SJSA1 (cell line): ENCODE measurements around the gene KSR1. TPM values are rescaled to one million over a fixed set of nuclear protein-coding genes. Genes with fewer than 3 reads are reported as not detected.
A peak's percentile ranks its signal among the peaks of the same experiment; 100 is the strongest.
"Not testable (repeated sequence)": the region's sequence is repeated elsewhere in the genome, so short reads cannot be mapped to it uniquely, and the experiment has no call there.

Source experiments
- DNase-seq, 2 experiments: peaks; one replicate each; pipeline ENCODE4 v3.0.0-alpha.2; 2015 to 2020; ENCODE audit warnings: low spot score in 2 of 2, low read depth in 1 of 2
- H3K27ac ChIP-seq: fragments of 250-450 bp; sonication (Bioruptor Pico); 2 replicates; pipeline ENCODE4 v1.5.1; 2020; ENCODE audit warnings: mild to moderate bottlenecking, moderate library complexity
- H3K27me3 ChIP-seq: fragments of 250-450 bp; sonication (Bioruptor Pico); replicated peaks from 2 replicates; pipeline ENCODE4 v1.5.1; 2020; ENCODE audit warnings: mild to moderate bottlenecking, moderate library complexity
- H3K36me3 ChIP-seq: fragments of 250-450 bp; sonication (Bioruptor Pico); 2 replicates; pipeline ENCODE4 v1.5.1; 2020; ENCODE audit warnings: mild to moderate bottlenecking
- H3K4me1 ChIP-seq: fragments of 250-450 bp; sonication (Bioruptor Pico); replicated peaks from 2 replicates; pipeline ENCODE4 v1.6.1; 2021; ENCODE audit warnings: mild to moderate bottlenecking
- H3K4me3 ChIP-seq: fragments of 250-450 bp; sonication (Bioruptor Pico); 2 replicates; pipeline ENCODE4 v1.5.1; 2020; ENCODE audit warnings: mild to moderate bottlenecking
- H3K9me3 ChIP-seq: fragments of 250-450 bp; sonication (Bioruptor Pico); replicated peaks from 2 replicates; pipeline ENCODE4 v1.5.1; 2020; ENCODE audit warnings: mild to moderate bottlenecking
- total RNA-seq: library from RNA; depleted of rRNA; stranded (reverse); fragments of >200 nt; shearing (Covaris generic); gene quantifications from 2 replicates; pipeline ENCODE4 v1.2.3, GENCODE V29; 2014

Gene KSR1
- total RNA-seq, 1 experiment from 2014 or later: 7.7 TPM

DNA sequence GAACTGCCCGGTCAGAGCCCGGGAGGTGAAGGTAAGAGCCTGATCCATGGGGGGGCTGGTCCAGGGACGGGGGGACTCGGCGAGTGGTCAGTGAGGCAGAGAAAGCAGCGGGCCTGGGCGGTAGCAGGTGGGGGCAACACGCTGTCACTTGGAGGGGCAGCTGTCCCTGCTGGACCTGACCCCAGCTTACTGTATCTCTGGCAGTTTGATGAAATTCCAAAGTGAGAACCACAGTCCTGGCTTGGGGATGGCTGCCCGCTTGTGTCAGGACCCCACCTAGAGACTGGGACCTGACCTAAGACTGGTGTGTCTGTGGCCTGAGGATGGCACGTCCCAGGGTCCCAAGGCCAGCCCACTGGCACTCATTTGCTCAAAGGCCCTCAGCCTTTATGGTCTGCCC, 35.1 kb upstream of the KSR1 start:
- H3K9me3 ChIP-seq: no peaks in the 10 kb centered on the region
- H3K4me1 ChIP-seq: no peaks in the 10 kb centered on the region
- H3K27me3 ChIP-seq: no peaks in the 10 kb centered on the region
- no peak for DNase-seq
- no peak overlapping the region for H3K27ac ChIP-seq
- no peak overlapping the region for H3K4me3 ChIP-seq
- H3K36me3 ChIP-seq: no peaks in the 10 kb centered on the region

- H3K4me3 ChIP-seq, H3K36me3 ChIP-seq, H3K9me3 ChIP-seq, H3K4me1 ChIP-seq, H3K27ac ChIP-seq, H3K27me3 ChIP-seq, DNase-seq: not testable (repeated sequence)
These were observed 34.6 kb upstream of the KSR1 start for GRCh38 chr17:27421626-27422025.

DNA sequence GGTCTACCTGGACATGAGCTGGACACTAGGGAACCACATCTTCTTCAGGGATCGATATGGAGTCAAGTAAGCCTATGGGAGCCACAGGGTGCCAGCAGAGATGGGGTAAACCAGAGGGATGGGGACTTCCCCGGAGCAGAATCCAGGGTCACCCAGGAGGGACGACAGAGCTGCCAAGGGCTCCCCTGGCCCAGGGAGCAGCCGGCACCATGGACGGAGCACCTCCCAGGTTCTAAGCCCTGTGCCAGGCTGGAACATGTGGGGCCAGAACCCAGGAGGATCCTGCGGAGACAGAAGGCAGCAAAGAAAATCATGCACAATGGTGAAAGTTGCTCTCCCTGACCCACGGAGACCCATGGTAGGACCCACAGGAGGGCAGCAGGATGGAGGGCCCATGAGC, 33.6 kb upstream of the KSR1 start:
- DNase-seq: no peak
- no peaks in the 10 kb centered on the region for H3K36me3 ChIP-seq
- H3K27ac ChIP-seq: no peak overlapping the region
- H3K4me3 ChIP-seq: no peak overlapping the region
- no peaks in the 10 kb centered on the region for H3K4me1 ChIP-seq
- no peaks in the 10 kb centered on the region for H3K27me3 ChIP-seq
- no peaks in the 10 kb centered on the region for H3K9me3 ChIP-seq

DNA sequence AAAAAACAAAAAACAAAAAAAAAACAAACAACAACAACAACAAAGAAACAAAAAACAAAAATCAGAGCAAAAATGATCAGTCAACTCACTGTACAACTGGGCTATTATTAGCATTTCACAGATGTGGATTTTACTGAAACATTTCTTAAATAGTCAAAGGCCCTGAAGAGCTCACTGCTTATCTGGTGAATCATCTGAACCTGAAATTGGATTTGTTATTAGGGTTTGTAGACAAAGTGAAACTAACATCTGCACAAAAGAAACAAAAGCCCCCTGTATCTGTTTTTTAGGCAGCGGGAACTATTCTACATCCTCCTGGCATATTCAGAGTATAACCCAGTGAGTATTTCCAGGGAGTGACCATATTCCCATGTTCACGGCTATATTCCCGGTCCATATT, 32.6 kb upstream of the KSR1 start:
- Histone ChIP-seq H3K36me3 (no peaks in the 10 kb centered on the region), H3K27me3 (no peaks in the 10 kb centered on the region), H3K4me1 (no peaks in the 10 kb centered on the region), H3K4me3 (no peak overlapping the region), H3K9me3 (no peaks in the 10 kb centered on the region), H3K27ac (no peak overlapping the region)
- DNase-seq: no peak

DNA sequence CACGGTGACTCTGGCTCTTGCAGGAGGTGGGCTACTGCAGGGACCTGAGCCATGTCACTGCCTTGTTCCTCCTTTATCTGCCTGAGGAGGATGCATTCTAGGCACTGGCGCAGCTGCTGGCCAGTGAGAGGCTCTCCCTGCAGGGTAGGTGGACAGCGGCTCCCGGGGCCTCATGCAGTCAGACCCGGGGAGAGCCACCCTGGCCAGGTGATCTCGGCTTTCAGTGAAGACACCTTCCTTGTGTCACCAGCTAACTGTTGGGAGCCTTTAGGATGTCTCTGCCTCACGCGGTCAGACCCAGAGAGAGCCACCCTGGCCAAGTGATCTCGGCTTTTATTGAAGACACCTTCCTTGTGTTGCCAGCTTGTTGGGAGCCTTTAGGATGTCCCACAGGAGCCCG, 31.7 kb upstream of the KSR1 start:
- no peaks in the 10 kb centered on the region for H3K9me3 ChIP-seq
- no peaks in the 10 kb centered on the region for H3K27me3 ChIP-seq
- no peak for DNase-seq
- no peak overlapping the region for H3K27ac ChIP-seq
- no peaks in the 10 kb centered on the region for H3K36me3 ChIP-seq
- no peaks in the 10 kb centered on the region for H3K4me1 ChIP-seq
- H3K4me3 ChIP-seq: no peak overlapping the region

DNA sequence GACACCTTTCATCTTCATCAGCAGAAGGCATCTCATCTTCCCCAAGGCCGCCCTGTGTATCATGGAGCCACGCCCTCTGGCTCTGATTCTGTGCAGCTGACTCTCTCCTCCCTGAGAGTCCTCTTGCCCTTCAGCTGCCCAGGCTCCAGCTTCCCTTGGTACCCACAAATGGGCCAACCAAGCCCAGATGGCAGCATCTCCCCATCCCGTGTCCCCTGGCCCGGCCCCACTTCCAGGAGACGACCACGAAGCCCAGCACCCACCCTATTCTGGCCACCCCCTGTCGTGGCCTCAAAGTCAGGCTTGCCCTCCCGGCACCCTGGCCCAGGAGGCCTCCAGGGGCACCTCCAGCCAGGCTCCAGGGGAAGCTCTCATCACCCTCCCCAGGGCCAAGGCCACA, 31.3 kb upstream of the KSR1 start:
- H3K36me3 ChIP-seq: no peaks in the 10 kb centered on the region
- DNase-seq: no peak
- H3K4me3 ChIP-seq: no peak overlapping the region

GRCh38 chr17:27425571-27425970, 30.7 kb upstream of the KSR1 start:
- not testable (repeated sequence) for H3K27me3 ChIP-seq, H3K9me3 ChIP-seq, H3K27ac ChIP-seq, H3K4me3 ChIP-seq, H3K36me3 ChIP-seq, DNase-seq, H3K4me1 ChIP-seq

More for the DNA sequence above, 31.3 kb upstream of the KSR1 start:
- H3K4me1 ChIP-seq: no peaks in the 10 kb centered on the region
- H3K27me3 ChIP-seq: no peaks in the 10 kb centered on the region
- H3K9me3 ChIP-seq: no peaks in the 10 kb centered on the region
- H3K27ac ChIP-seq: no peak overlapping the region

GRCh38 chr17:27425991-27426390, 30.3 kb upstream of the KSR1 start:
- Histone ChIP-seq H3K27ac (no peak overlapping the region), H3K27me3 (no peaks in the 10 kb centered on the region), H3K4me3 (no peak overlapping the region), H3K4me1 (no peaks in the 10 kb centered on the region), H3K9me3 (no peaks in the 10 kb centered on the region), H3K36me3 (no peaks in the 10 kb centered on the region)
- no peak for DNase-seq

GRCh38 chr17:27426471-27426870, 29.8 kb upstream of the KSR1 start:
- H3K9me3 ChIP-seq, DNase-seq, H3K4me3 ChIP-seq, H3K27ac ChIP-seq, H3K4me1 ChIP-seq, H3K36me3 ChIP-seq, H3K27me3 ChIP-seq: not testable (repeated sequence)

DNA sequence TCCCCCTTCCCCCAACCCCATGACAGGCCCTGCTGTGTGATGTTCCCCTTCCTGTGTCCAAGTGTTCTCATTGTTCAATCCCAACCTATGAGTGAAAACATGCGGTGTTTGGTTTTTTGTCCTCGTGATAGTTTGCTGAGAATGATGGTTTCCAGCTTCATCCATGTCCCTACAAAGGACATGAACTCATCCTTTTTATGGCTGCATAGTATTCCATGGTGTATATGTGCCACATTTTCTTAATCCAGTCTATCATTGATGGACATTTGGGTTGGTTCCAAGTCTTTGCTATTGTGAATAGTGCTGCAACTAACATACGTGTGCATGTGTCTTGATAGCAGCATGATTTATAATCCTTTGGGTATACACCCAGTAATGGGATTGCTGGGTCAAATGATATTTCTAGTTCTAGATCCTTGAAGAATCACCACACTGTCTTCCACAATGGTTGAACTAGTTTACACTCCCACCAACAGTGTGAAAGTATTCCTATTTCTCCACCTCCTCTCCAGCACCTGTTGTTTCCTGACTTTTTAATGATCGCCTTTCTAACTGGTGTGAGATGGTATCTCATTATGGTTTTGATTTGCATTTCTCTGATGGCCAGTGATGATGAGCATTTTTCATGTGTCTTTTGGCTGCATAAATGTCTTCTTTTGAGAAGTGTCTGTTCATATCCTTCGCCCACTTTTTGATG, 28.9 kb upstream of the KSR1 start:
- not testable (repeated sequence) for H3K27ac ChIP-seq, H3K36me3 ChIP-seq, DNase-seq, H3K27me3 ChIP-seq, H3K4me1 ChIP-seq, H3K9me3 ChIP-seq, H3K4me3 ChIP-seq

DNA sequence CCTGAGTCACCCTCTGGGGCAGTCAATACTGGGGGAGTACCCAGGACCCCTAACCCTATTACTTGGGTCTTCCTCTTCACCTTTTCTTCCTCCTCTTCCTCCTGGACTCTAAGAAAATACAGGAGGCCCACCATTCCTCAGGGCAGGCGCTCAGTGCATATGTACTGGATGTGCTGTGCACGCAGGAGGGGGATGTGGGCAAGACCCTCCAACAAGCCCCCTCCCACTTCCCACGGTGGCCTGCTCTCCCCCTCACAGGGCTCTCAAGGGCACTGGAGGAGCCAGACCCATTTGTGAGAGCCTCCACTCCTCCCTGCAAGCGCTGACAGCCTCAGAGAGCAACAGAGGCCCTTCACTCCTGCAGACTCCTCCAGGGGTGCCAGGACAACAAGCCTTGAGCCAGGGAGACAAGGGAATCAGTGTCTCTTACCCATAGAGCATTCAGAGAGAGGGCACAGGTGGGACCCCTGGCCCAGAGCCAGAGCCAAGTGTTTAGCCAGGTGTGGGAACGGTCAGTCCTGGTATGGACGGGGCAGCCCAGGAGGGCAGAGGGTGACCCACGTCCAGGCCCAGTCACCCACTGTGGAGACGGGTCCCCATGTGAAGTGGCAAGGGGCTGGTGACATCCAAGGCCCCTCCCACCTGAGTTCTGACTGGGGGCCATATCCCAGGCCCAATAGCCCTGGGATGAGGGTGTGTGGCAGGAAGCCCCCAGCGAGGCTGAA, 27.3 kb upstream of the KSR1 start:
- H3K4me3 ChIP-seq: no peak overlapping the region
- H3K27me3 ChIP-seq: no peaks in the 10 kb centered on the region
- no peak for DNase-seq
- no peaks in the 10 kb centered on the region for H3K36me3 ChIP-seq
- no peak overlapping the region for H3K27ac ChIP-seq
- no peaks in the 10 kb centered on the region for H3K4me1 ChIP-seq
- no peaks in the 10 kb centered on the region for H3K9me3 ChIP-seq

GRCh38 chr17:27429666-27430382, 26.4 kb upstream of the KSR1 start:
- H3K27me3 ChIP-seq: no peaks in the 10 kb centered on the region
- no peak overlapping the region for H3K4me3 ChIP-seq
- no peaks in the 10 kb centered on the region for H3K9me3 ChIP-seq
- no peak for DNase-seq
- H3K27ac ChIP-seq: no peak overlapping the region
- no peaks in the 10 kb centered on the region for H3K36me3 ChIP-seq
- H3K4me1 ChIP-seq: peaks cover 3% of the 10 kb centered on the region

DNA sequence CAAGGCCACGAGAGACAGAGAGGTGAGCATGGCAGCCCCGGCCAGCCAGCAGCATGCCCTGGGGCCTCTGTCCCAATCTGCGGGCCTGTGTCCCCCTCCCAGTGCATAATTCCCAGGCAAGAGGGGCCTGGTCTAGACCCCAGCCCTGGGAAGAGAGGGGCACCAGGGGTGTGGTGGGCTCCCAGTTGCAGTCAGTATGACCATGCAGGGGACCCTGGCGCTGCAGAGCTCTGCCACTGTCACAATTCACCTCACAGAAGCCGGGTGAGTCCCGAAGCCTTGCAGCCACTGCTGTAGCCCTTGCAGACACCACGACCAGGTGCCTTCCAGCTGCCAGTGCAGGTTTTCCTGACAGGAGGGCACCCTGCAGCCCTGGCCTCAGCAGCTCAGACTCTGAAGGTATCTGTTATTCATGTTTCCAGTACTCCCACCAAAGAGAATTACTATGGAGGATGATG, 25.8 kb upstream of the KSR1 start:
- H3K4me3 ChIP-seq: no peak overlapping the region
- no peak for DNase-seq
- no peak overlapping the region for H3K27ac ChIP-seq
- H3K4me1 ChIP-seq: peaks cover 9% of the 10 kb centered on the region
- H3K9me3 ChIP-seq: no peaks in the 10 kb centered on the region
- no peaks in the 10 kb centered on the region for H3K36me3 ChIP-seq
- H3K27me3 ChIP-seq: no peaks in the 10 kb centered on the region

GRCh38 chr17:27430882-27431491, 25.3 kb upstream of the KSR1 start:
- DNase-seq: peak; percentile 38 to 58

More at GRCh38 chr17:27430882-27431491, 25.3 kb upstream of the KSR1 start:
- H3K36me3 ChIP-seq: no peaks in the 10 kb centered on the region
- H3K27me3 ChIP-seq: no peaks in the 10 kb centered on the region
- no peak overlapping the region for H3K4me3 ChIP-seq
- H3K9me3 ChIP-seq: no peaks in the 10 kb centered on the region
- H3K27ac ChIP-seq: no peak overlapping the region
- peaks cover 15% of the 10 kb centered on the region for H3K4me1 ChIP-seq
